ENCODE results near the gene MSRB3. TPM values are rescaled to one million over a fixed set of nuclear protein-coding genes. Genes with fewer than 3 reads are reported as not detected.

Gene MSRB3
- total and polyA plus RNA-seq, 2 experiments from 2014 or later, result 0.95 to 1.7 TPM

DNA sequence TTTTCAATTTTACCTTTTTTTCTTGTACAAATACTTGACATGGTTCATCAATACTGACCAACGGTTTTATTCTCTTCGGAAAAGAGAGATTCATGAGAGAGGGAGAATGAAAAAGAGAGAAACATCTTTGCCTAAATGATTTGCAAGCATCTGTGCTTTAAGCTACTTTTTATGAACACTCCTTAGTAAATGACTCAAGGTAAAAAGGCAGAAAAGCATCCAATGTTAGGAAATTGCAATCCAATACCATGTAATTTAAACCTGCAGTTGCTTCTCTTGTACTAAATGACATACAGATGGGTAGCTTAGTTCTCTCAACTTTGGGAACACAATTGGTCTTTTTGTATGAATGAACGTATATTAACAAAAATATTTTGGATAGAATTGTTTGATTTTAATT, 46.1 kb downstream of the MSRB3 start (continued):
- TF ChIP-seq, protein P1, sequence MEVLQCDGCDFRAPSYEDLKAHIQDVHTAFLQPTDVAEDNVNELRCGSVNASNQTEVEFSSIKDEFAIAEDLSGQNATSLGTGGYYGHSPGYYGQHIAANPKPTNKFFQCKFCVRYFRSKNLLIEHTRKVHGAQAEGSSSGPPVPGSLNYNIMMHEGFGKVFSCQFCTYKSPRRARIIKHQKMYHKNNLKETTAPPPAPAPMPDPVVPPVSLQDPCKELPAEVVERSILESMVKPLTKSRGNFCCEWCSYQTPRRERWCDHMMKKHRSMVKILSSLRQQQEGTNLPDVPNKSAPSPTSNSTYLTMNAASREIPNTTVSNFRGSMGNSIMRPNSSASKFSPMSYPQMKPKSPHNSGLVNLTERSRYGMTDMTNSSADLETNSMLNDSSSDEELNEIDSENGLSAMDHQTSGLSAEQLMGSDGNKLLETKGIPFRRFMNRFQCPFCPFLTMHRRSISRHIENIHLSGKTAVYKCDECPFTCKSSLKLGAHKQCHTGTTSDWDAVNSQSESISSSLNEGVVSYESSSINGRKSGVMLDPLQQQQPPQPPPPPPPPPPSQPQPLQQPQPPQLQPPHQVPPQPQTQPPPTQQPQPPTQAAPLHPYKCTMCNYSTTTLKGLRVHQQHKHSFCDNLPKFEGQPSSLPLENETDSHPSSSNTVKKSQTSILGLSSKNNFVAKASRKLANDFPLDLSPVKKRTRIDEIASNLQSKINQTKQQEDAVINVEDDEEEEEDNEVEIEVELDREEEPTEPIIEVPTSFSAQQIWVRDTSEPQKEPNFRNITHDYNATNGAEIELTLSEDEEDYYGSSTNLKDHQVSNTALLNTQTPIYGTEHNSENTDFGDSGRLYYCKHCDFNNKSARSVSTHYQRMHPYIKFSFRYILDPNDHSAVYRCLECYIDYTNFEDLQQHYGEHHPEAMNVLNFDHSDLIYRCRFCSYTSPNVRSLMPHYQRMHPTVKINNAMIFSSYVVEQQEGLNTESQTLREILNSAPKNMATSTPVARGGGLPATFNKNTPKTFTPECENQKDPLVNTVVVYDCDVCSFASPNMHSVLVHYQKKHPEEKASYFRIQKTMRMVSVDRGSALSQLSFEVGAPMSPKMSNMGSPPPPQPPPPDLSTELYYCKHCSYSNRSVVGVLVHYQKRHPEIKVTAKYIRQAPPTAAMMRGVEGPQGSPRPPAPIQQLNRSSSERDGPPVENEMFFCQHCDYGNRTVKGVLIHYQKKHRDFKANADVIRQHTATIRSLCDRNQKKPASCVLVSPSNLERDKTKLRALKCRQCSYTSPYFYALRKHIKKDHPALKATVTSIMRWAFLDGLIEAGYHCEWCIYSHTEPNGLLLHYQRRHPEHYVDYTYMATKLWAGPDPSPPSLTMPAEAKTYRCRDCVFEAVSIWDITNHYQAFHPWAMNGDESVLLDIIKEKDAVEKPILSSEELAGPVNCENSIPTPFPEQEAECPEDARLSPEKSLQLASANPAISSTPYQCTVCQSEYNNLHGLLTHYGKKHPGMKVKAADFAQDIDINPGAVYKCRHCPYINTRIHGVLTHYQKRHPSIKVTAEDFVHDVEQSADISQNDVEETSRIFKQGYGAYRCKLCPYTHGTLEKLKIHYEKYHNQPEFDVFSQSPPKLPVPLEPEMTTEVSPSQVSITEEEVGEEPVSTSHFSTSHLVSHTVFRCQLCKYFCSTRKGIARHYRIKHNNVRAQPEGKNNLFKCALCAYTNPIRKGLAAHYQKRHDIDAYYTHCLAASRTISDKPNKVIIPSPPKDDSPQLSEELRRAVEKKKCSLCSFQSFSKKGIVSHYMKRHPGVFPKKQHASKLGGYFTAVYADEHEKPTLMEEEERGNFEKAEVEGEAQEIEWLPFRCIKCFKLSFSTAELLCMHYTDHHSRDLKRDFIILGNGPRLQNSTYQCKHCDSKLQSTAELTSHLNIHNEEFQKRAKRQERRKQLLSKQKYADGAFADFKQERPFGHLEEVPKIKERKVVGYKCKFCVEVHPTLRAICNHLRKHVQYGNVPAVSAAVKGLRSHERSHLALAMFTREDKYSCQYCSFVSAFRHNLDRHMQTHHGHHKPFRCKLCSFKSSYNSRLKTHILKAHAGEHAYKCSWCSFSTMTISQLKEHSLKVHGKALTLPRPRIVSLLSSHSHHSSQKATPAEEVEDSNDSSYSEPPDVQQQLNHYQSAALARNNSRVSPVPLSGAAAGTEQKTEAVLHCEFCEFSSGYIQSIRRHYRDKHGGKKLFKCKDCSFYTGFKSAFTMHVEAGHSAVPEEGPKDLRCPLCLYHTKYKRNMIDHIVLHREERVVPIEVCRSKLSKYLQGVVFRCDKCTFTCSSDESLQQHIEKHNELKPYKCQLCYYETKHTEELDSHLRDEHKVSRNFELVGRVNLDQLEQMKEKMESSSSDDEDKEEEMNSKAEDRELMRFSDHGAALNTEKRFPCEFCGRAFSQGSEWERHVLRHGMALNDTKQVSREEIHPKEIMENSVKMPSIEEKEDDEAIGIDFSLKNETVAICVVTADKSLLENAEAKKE (CRISPR knock-in tag; IDR thresholded peaks at IDR 0.05), result no peak
- TF ChIP-seq EZH2 (IDR thresholded peaks at IDR 0.05; ENCODE audit: low read depth, unreplicated experiment), result no peak
- TF ChIP-seq, protein P2, sequence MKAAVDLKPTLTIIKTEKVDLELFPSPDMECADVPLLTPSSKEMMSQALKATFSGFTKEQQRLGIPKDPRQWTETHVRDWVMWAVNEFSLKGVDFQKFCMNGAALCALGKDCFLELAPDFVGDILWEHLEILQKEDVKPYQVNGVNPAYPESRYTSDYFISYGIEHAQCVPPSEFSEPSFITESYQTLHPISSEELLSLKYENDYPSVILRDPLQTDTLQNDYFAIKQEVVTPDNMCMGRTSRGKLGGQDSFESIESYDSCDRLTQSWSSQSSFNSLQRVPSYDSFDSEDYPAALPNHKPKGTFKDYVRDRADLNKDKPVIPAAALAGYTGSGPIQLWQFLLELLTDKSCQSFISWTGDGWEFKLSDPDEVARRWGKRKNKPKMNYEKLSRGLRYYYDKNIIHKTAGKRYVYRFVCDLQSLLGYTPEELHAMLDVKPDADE (IDR thresholded peaks at IDR 0.05), result no peak

DNA sequence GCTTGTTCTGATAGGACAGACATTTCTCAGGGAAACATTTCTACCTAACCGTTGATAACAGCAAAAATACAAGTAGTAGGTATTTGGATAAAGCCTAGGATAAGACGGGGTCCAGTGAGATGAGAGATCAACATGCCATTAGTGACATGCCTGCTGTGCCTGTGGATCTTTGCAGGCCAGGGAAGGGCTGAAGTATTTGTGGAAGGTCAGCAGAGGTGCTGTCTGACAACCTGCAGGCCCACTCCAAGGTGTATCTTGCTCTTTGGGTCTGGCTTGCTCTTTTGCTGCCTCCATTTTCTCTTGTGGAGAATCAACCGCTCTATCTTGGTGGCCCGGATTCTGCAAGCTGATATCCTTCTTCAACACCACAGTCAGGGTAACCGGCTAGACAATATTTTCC, 46.7 kb downstream of the MSRB3 start:
- no peaks in the 10 kb centered on the region for H4K20me1 ChIP-seq (replicated peaks; ENCODE audit: insufficient read depth)
- peak; percentile 63 for ATAC-seq
- DNase-seq (ENCODE audit: low spot score), result peak; percentile 8
- no peaks in the 10 kb centered on the region for H3K9me2 ChIP-seq (ENCODE audit: insufficient read depth)
- Mint-ChIP-seq H3K4me1 (peaks cover 6% of the 10 kb centered on the region), H3K27ac (no peak overlapping the region), H3K4me3 (no peak overlapping the region), H3K36me3 (ENCODE audit: low read depth) (no peaks in the 10 kb centered on the region), H3K27me3 (ENCODE audit: insufficient read depth, low read depth, poor library complexity) (peaks cover 1% of the 10 kb centered on the region), H3K9me3 (no peaks in the 10 kb centered on the region)
- H3K27ac ChIP-seq (ENCODE audit: low read depth), result no peak overlapping the region
- no peaks in the 10 kb centered on the region for H3K79me2 ChIP-seq (replicated peaks; ENCODE audit: insufficient read depth)
- H2AFZ ChIP-seq, result peak overlapping the region; percentile 23; the same call in 1 of the 2 replicates
- TF ChIP-seq, protein P2 (IDR thresholded peaks at IDR 0.05), result no peak
- TF ChIP-seq, protein P1 (CRISPR knock-in tag; IDR thresholded peaks at IDR 0.05), result no peak
- TF ChIP-seq EZH2phosphoT487 (IDR thresholded peaks at IDR 0.05; ENCODE audit: unreplicated experiment), result no peak
- H3F3A ChIP-seq (replicated peaks; ENCODE audit: low read depth), result no peaks in the 10 kb centered on the region
- H3K36me3 ChIP-seq (ENCODE audit: insufficient read depth), result no peaks in the 10 kb centered on the region
- H3K27me3 ChIP-seq (ENCODE audit: insufficient read depth), result no peaks in the 10 kb centered on the region
- no peak overlapping the region for H3K4me2 ChIP-seq
- 0 out of 2 replicates have a peak, but pooled peaks cover 6% of the 10 kb centered on the region for H3K4me1 ChIP-seq (ENCODE audit: insufficient read depth)
- H3K4me3 ChIP-seq, result no peak overlapping the region
